OCI-LY1 (cell line): ENCODE results near the gene ANKIB1.

Experiments
- H2AFZ ChIP-seq: fragments of 200-600 bp; sonication (generic), shearing (Covaris generic); 2 replicates; pipeline ENCODE4 v1.6.0; 2014; ENCODE audit warnings: antibody characterized with exemption, mild to moderate bottlenecking, low read length
- H3F3A ChIP-seq: fragments of 200-600 bp; sonication (generic), shearing (Covaris generic); 2 replicates; pipeline ENCODE4 v1.6.0; 2014; ENCODE audit warnings: mild to moderate bottlenecking, antibody characterized with exemption, low read length, moderate library complexity; ENCODE audit not compliant: insufficient read depth
- H3K27ac ChIP-seq: fragments of 200-600 bp; sonication (generic); 2 replicates; pipeline ENCODE4 v1.5.1; 2014; ENCODE audit warnings: low read length, mixed run types, mild to moderate bottlenecking, low read depth; ENCODE audit not compliant: poor library complexity, severe bottlenecking
- H3K27me3 ChIP-seq: fragments of 200-600 bp; sonication (generic); 2 replicates; pipeline ENCODE4 v1.6.0; 2014; ENCODE audit warnings: antibody characterized with exemption, mild to moderate bottlenecking, low read length, moderate library complexity; ENCODE audit not compliant: insufficient read depth
- H3K36me3 ChIP-seq: fragments of 200-600 bp; sonication (generic); 2 replicates; pipeline ENCODE4 v1.6.1; 2014; ENCODE audit warnings: mild to moderate bottlenecking, antibody characterized with exemption, low read length, moderate library complexity, mixed read lengths; ENCODE audit not compliant: insufficient read depth
- H3K4me1 ChIP-seq: fragments of 200-600 bp; sonication (generic); 2 replicates; pipeline ENCODE4 v1.5.1; 2014; ENCODE audit warnings: mild to moderate bottlenecking, low read length, moderate library complexity; ENCODE audit not compliant: insufficient read depth, severe bottlenecking
- H3K4me2 ChIP-seq: fragments of 200-600 bp; sonication (generic), shearing (Covaris generic); 2 replicates; pipeline ENCODE4 v1.6.1; 2014; ENCODE audit warnings: low read length
- H3K4me3 ChIP-seq: fragments of 200-600 bp; sonication (generic); 2 replicates; pipeline ENCODE4 v1.5.1; 2014; ENCODE audit warnings: low read length, low read depth, mild to moderate bottlenecking, mixed read lengths; ENCODE audit not compliant: poor library complexity, severe bottlenecking
- H3K79me2 ChIP-seq: fragments of 200-600 bp; shearing (Covaris generic); 2 replicates; pipeline ENCODE4 v1.6.1; 2016; ENCODE audit warnings: mixed run types, low read length, mixed read lengths; ENCODE audit not compliant: insufficient read depth
- H3K9ac ChIP-seq: fragments of 200-600 bp; sonication (generic), shearing (Covaris generic); 2 replicates; pipeline ENCODE4 v1.6.1; 2014; ENCODE audit warnings: mild to moderate bottlenecking, low read length, mixed read lengths
- H3K9me2 ChIP-seq: fragments of 200-600 bp; sonication (generic), shearing (Covaris generic); 2 replicates; pipeline ENCODE4 v1.6.1; 2014; ENCODE audit warnings: low read depth, mild to moderate bottlenecking, low read length, mixed read lengths
- H3K9me3 ChIP-seq: fragments of 200-600 bp; shearing (Covaris generic); 2 replicates; pipeline ENCODE4 v1.6.1; 2014; ENCODE audit warnings: low read length, mixed read lengths
- H4K20me1 ChIP-seq: fragments of 200-600 bp; sonication (generic), shearing (Covaris generic); 2 replicates; pipeline ENCODE4 v1.6.0; 2016; ENCODE audit warnings: mild to moderate bottlenecking, low read length; ENCODE audit not compliant: insufficient read depth
- EZH2 ChIP-seq: fragments of 200-600 bp; sonication (generic), shearing (Covaris generic); IDR thresholded peaks from 2 replicates; pipeline ENCODE4 v1.8.0; 2017; ENCODE audit warnings: borderline replicate concordance, mixed run types, mild to moderate bottlenecking, antibody characterized with exemption, low read length, moderate library complexity, mixed read lengths
- TF ChIP-seq, protein P1 (sequence below): fragments of 200-600 bp; sonication (generic), shearing (Covaris generic); IDR thresholded peaks from 2 replicates; pipeline ENCODE4 v1.5.1; 2017; ENCODE audit warnings: mild to moderate bottlenecking, antibody characterized with exemption, low read length, moderate library complexity, mixed read lengths

Gene ANKIB1

DNA sequence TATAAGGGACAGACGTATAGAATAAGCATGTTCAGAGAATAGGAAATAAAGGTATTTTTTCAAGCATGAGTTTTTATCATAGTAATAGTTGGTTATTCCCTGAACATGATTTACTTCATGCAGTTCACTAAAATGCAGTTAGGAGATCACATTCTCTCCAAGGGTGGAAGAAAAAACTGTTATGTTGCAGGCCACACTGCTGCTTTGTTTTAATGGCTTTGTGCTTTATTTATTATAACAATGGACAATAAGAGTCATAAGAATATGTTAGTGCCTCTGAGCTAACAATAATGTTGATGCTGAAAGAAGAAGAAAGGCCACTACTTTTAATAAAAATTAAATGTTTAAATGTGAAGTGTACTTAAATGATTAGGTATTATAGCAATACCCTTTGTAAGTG lies 123.0 kb downstream of the ANKIB1 start:
- Histone ChIP-seq H3K9me3 (no peaks in the 10 kb centered on the region), H3K27ac (no peak overlapping the region), H3K4me2 (no peak overlapping the region), H3K36me3 (peaks cover 29% of the 10 kb centered on the region; the same call in 1 of the 2 replicates), H3K79me2 (no peaks in the 10 kb centered on the region), H3K4me3 (no peak overlapping the region), H2AFZ (no peak overlapping the region), H4K20me1 (no peaks in the 10 kb centered on the region), H3K4me1 (no peaks in the 10 kb centered on the region), H3K27me3 (no peaks in the 10 kb centered on the region), H3K9me2 (no peaks in the 10 kb centered on the region), H3K9ac (no peak overlapping the region), H3F3A (no peaks in the 10 kb centered on the region)
- TF ChIP-seq EZH2: no peak
- TF ChIP-seq, protein P1, sequence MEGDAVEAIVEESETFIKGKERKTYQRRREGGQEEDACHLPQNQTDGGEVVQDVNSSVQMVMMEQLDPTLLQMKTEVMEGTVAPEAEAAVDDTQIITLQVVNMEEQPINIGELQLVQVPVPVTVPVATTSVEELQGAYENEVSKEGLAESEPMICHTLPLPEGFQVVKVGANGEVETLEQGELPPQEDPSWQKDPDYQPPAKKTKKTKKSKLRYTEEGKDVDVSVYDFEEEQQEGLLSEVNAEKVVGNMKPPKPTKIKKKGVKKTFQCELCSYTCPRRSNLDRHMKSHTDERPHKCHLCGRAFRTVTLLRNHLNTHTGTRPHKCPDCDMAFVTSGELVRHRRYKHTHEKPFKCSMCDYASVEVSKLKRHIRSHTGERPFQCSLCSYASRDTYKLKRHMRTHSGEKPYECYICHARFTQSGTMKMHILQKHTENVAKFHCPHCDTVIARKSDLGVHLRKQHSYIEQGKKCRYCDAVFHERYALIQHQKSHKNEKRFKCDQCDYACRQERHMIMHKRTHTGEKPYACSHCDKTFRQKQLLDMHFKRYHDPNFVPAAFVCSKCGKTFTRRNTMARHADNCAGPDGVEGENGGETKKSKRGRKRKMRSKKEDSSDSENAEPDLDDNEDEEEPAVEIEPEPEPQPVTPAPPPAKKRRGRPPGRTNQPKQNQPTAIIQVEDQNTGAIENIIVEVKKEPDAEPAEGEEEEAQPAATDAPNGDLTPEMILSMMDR: no peak

GRCh38 chr7:92375013-92375412 lies 129.2 kb downstream of the ANKIB1 start:
- H3K9ac ChIP-seq: no peak overlapping the region
- no peak overlapping the region for H3K4me3 ChIP-seq
- no peaks in the 10 kb centered on the region for H3F3A ChIP-seq
- no peaks in the 10 kb centered on the region; the same call in 1 of the 2 replicates for H3K9me2 ChIP-seq
- H3K4me2 ChIP-seq: no peak overlapping the region
- no peaks in the 10 kb centered on the region for H3K79me2 ChIP-seq
- TF ChIP-seq, protein P1: no peak
- TF ChIP-seq EZH2: no peak
- 0 out of 2 replicates have a peak, but pooled peaks cover 6% of the 10 kb centered on the region for H3K9me3 ChIP-seq
- no peaks in the 10 kb centered on the region for H3K27me3 ChIP-seq
- H3K27ac ChIP-seq: no peak overlapping the region
- H4K20me1 ChIP-seq: no peaks in the 10 kb centered on the region
- no peak overlapping the region for H2AFZ ChIP-seq
- no peaks in the 10 kb centered on the region for H3K4me1 ChIP-seq
- peaks cover 40% of the 10 kb centered on the region for H3K36me3 ChIP-seq

DNA sequence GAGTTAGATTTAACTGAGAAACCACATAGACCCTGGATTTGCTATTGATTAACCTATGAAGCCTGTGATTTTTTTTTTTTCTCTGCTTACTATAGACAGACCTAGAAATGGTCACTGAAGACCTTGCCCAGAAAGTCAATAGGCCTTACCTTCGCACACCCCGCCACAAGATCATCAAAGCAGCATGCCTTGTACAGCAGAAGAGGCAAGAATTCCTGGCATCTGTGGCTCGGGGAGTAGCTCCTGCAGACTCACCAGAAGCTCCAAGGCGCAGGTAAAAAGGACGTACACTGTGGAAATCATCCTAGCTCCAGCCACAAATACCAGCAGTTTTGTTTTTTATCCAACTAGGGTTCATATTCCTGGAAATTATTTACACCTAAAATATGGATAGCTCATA lies 145.3 kb downstream of the ANKIB1 start:
- Histone ChIP-seq H2AFZ (no peak overlapping the region), H3F3A (0 out of 2 replicates have a peak, but pooled peaks cover 4% of the 10 kb centered on the region), H4K20me1 (no peaks in the 10 kb centered on the region), H3K27ac (no peak overlapping the region), H3K9ac (no peak overlapping the region), H3K9me2 (no peaks in the 10 kb centered on the region), H3K4me1 (no peaks in the 10 kb centered on the region), H3K36me3 (peaks cover 26% of the 10 kb centered on the region; the same call in 1 of the 2 replicates), H3K4me3 (no peak overlapping the region), H3K4me2 (no peak overlapping the region), H3K27me3 (no peaks in the 10 kb centered on the region), H3K79me2 (no peaks in the 10 kb centered on the region), H3K9me3 (no peaks in the 10 kb centered on the region)
- TF ChIP-seq EZH2: no peak
- TF ChIP-seq, protein P1: no peak
